GM23248 (cell line): ENCODE data around the gene SF3A2.

Source experiments
- EZH2 ChIP-seq: fragments of 200-600 bp; sonication (generic); IDR thresholded peaks from 2 replicates; pipeline ENCODE4 v1.6.1; 2018; ENCODE audit warnings: antibody characterized with exemption, mild to moderate bottlenecking; ENCODE audit not compliant: insufficient read depth, poor library complexity, severe bottlenecking
- EZH2phosphoT487 ChIP-seq: fragments of 200-600 bp; sonication (generic); IDR thresholded peaks from 2 replicates; pipeline ENCODE4 v1.6.1; 2018; ENCODE audit warnings: antibody characterized with exemption, moderate library complexity, mild to moderate bottlenecking, low read depth; ENCODE audit not compliant: insufficient read depth

- no peak for TF ChIP-seq EZH2phosphoT487
- TF ChIP-seq EZH2: no peak
These were observed 3.4 kb downstream of the SF3A2 start for GRCh38 chr19:2239771-2240770.
